HuH-7.5 (cell line): ENCODE results near the gene TMEM143.
A peak's percentile ranks its signal among the peaks of the same experiment; 100 is the strongest.
"Not testable (repeated sequence)": the region's sequence is repeated elsewhere in the genome, so short reads cannot be mapped to it uniquely, and the experiment has no call there.

Experiments used
- DNase-seq: peaks from one replicate; pipeline ENCODE4 v3.0.0; 2011; ENCODE audit warnings: low spot score

TMEM143 gene

DNA sequence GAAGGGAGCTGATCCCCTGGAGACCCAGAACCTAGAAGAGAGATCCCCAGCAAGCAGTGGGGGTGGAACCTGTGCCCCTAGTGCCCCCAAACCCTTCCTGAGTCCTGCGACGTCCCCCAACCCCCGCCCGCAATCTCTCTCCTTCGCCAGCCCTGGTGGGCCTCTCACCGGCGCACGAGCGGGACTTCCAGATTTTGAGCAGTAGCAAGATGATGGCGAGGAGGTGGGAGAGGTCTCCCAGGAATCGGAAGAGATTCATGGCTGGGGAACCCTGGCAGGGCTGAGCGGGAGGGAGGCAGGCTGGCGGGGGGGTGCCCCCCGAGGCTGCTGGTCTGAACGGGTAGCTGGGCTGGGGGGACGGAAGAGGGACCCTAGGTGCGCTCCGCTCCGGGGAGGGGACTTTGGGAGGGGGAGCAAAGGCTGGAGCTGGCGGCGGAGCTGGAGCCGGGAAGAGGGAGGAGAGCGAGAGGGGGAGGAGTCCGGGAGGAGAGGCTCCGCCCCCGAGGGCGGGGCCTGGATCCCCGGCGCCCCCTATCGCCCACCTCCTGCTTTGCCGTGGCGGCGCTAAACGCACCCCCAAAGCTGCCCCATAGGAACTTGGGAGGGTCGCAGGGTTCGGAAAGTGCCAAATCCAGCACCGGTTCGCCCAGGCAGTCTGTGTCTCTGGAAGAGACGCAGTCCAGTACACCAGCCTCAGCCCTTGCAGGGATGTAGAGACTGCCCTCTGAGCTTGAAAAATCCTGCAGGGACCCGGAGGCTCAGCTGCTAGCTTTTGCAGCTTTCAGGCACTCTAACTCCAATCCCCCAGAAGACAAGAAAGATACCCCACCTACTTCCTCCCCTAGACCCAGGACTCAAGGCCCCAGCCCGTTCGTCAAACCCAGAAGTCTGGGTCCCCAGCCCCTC is 27.6 kb upstream of the TMEM143 start, which contains the start of gene KDELR1:
KDELR1 (minus strand) TSS at position 452 of the 906 bp plus-strand sequence; CDS start at position 259, 193 bp downstream.
- peak; percentile 88 for DNase-seq

DNA sequence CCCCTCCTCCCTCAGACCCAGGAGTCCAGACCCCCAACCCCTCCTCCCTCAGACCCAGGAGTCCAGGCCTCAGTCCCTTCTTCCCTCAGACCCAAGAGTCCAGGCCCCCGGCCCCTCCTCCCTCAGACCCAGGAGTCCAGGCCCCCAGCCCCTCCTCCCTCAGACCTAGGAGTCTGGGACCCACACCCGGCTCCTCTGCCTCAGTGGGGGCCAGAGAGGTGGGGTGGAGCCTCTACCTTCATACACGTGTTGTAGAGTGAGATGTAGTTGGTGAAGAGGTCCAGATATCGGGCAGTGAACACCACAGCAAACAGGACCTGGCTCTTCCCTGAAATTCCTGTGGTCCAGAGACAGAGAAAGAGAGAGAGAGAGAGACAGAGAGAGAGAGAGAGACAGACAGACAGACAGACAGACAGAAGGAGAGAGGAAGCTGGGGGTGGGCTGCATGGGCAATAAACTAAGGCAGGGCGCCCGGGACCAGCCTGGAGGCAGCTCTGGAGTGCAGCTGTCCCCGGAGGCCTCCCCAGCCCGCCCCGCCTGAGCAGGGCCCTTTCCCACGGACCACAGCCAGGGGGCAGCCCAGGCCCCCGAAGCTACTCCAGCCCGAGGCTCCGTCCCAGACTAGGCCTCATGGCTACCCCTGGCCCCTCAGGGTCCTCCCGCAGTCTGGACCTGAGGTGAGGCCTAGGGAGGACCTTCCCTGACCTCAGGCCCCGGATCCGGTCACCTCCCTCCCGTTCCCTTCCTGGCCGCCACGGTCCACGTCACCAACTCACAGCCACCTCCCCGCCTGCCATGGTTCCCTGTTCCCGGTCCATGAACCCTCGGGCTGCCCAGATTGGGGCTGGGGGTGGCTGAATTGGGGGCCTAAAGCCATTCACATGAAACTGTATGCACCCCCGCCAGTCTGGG is 26.7 kb upstream of the TMEM143 start:
- peak; percentile 76 for DNase-seq

- DNase-seq: no peak
These were observed 23.2 kb upstream of the TMEM143 start for GRCh38 chr19:48386981-48387380.

GRCh38 chr19:48385461-48386087 is 21.8 kb upstream of the TMEM143 start:
- DNase-seq: no peak

DNA sequence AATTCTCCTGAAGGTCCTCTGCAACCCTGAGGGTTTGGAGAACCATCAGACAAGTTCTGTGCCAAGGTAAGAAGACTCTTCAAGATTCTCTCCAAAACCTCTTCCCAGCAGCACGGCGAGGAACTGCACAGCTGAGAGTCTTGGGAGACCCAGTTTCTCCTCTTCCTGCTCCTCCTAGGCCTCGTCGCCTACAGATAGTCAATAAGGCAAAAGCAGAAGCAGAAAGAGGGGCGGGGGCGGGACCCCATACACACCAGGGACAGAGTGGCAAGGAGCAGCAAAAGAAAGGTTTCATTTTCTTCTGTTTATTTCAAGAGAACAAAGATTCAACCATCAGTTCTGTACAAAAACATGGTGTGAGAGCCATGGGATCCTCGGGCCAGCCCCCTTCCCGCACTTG is 18.5 kb upstream of the TMEM143 start:
- no peak for DNase-seq

GRCh38 chr19:48381178-48381950 is 17.6 kb upstream of the TMEM143 start:
- no peak for DNase-seq

DNA sequence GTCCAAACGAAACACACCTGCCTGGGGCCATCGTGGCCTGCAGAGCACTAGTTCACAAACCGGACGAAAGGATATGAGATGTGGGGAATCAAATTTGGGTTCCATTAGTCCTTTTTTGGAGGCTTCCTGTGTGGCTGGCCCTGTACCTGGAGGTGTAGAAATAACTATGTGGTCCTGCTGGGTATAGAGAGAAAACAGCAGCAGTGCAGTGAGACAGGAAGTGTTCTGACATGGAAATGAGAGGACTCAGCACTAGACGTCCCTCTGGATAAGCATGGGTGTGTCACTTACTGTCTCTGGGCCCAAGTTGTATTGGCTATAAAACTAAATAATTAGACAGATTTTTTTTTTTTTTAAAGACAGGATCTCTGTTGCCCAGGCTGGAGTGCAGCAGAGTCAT is 15.3 kb upstream of the TMEM143 start:
- DNase-seq: no peak

DNA sequence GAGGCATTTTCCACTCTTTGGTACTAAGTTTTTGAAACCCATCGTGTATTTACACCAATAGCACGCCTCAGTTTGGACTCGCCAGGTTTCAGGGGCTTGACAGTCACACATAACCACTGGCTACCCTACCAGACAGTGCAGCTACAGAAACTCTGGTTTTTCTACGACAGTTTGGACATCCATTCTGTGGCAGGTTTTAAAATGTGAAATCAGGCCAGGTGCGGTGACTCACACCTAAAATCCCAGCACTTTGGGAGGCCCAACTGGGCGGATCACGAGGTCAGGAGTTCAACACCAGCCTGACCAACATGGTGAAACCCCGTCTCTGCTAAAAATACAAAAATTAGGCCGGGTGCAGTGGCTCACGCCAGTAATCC is 14.4 kb upstream of the TMEM143 start:
- DNase-seq: no peak

DNA sequence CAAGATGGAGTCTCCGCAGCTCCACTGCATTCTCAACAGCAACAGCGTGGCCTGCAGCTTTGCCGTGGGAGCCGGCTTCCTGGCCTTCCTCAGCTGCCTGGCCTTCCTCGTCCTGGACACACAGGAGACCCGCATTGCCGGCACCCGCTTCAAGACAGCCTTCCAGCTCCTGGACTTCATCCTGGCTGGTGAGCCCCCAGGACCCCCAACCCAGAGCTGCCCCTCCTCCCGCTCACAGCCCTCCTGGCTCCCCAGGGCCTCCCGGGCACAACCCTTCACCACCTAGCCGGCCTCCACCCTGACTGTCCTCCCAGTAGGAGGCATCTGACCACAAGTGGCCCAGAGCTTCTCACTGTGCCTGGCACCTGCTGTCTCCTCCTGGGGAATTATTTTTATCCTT is 9.8 kb upstream of the TMEM143 start:
- DNase-seq: no peak

- no peak for DNase-seq
These were observed 9.2 kb upstream of the TMEM143 start for GRCh38 chr19:48372904-48373303.

- DNase-seq: not testable (repeated sequence)
These were observed 8.0 kb upstream of the TMEM143 start for GRCh38 chr19:48371771-48372170.

DNA sequence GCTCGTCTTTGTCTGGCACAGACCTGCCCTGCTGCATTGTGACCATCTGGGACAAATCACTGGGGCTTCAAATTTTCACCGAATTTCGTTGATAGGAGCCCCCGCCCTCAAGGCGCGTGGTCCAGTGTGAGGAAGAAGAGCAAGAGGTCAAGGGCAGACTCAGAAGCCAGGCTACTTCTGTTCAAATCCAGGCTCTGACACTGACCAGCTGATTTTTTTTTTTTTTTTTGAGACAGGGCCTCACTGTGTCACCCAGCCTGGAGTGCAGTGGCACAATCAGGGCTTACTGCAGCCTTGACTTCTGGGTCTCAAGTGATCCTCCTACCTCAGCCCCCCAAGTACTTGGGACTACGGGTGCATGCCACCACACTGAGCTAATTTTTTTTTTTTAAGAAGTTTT is 7.6 kb upstream of the TMEM143 start:
- DNase-seq: no peak

DNA sequence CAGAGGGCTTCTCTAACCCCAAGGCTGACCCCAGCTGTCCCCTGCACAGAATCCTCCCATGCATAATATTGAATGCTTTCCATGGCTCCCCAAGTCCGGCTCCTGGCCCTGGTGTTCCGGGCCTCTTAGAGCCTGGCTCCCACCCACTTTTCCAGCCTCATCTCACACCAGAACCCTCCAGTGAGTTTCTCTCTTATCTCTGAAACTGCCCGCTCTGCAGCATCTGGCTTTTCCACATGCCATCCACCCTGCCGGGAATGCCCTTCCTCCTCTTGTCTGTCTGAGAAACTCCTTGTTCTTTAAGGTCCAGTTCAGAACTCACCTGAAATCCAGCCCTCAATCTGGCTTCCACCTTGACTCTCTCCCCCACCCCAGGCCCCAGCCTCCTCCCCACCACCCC is 7.2 kb upstream of the TMEM143 start:
- DNase-seq: no peak

- no peak for DNase-seq
These were observed 5.2 kb upstream of the TMEM143 start for GRCh38 chr19:48368936-48369335.

DNA sequence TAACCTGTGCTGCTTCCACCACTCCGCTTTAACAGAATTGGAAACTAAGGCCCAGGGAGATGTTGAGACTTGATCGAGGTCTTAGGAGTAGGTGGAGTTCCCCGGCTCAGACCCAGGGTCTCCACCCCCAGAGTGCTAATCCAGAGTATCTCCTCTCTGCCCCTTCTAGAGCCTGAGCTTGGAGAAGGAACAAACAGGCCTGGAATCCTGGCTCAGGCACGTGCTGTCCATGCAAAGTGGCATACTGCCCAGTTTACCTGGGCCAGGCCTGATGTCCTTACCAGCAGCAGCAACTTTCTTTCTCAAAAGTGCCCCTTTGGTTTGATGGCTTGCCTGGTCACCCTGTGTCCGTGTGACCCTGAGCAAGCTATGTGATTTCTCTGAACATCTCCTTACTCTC is 4.1 kb upstream of the TMEM143 start:
- no peak for DNase-seq

DNA sequence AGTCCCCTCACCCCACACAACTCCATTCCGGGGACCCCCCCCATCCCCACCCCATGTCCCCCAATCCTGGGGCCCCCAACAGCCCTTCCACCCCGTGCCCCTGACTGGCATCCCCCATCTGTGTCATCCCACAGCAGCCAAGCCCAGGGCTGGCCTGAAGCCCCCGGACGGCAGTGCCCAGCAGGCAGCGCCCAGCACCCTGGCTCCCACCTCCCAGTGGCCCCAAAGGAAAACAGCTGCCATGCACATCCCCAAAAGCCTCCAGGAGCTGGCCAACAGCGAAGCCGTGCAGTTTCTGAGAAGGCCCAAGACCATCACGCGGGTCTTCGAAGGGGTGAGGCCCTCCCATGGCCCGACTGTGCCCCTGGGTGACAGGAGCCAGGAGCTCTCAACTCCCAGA is 1.9 kb upstream of the TMEM143 start:
- DNase-seq: no peak

DNA sequence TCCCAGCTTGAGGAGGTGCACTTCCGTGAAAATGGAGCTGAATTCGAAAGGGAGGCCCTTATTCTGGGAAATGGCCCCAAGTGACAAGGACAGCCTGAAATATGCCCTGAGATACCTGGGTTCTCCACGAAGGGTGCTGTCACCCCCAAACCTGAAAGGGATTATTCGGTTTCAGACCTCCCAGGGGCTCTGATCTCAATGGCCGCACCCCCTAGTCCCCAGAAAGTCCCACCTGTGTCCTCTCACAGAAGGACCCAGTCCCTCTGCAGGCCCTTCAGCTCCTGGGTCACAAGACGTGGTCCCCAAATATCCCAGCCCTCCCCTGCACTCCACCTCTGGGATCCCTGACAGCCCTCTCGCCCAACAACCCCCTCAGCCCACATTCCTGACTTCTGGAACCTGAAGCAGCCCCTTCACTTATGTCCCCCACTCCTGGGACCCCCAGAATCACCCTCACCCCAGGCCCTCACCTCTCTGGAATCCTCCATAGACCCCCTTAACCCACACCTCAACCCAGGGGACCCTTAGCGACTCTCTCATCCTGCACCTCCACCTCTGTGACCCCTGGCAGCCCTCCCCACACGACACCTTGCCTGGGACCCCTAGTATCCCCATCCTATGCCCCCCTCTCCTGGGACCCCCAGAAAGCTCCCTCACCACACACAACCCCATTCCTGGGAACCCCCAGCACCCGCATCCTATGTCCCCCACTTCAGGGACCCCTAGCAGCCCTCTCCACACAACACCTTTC is 1.0 kb upstream of the TMEM143 start:
- DNase-seq: no peak

GRCh38 chr19:48363500-48363809 is 285 bp downstream of the TMEM143 start:
- DNase-seq: peak; percentile 43

DNA sequence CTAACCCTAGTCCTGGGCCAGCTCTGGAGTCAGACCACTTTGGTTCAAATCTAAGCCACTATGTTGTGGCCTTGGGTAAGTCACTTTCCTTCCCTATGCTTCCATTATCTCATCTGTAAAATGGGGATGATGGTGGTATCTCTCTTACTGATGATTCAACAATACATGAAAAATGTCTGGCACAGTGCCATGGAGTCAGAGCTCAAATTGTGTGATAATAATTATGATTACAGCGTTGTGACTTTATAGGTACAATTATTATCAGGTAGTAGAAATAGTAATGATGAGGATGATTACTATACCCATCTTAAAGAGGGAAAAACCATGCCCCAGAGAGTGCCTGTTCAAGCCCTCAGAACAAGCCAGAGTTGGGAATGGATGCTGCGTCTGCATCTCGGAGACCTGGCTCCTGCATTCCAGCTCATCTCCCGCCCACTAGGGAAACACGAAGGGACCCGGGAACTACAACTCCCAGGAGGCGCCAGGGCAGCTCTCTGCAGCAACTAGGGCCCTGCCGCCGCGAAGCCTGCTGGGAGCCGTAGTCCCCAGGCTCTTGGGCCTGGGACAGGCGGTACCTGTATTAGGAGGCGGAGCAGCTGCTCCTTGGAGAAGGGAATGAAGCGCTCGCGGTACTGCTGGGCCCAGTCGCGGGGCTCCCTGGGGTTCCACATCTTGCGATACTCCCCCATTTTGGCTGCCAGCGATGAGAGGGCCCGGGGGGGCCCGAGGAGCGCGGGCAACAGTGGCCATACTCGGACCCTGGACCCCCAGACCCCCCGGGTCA is 832 bp downstream of the TMEM143 start:
- DNase-seq: peak; percentile 90

DNA sequence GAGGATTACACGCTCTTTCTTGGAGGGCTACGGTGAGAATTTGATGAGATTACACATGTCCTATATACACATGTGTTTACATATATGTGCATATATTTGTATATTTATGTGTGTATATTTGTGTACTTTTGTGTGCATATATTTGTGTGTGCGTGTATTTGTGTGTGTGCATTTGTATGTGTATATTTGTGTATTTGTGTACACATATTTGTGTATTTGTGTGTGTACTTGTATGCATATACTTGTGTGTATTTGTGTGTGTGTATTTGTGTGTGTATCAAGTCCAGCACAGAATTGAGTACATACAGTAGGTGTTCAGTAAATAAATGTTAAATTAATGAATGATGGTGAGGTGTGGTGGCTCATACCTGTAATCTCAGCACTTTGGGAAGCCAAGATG is 1.8 kb downstream of the TMEM143 start:
- no peak for DNase-seq
